HEK293T (cell line): ENCODE data around the gene GTPBP1.

Experiments used
- CTCF ChIA-PET: fragments of 350-600 bp; formaldehyde crosslinking; extraction: SDS; loops from one replicate; lab custom pipeline; 2021; ENCODE audit warnings: antibody characterized with exemption, inconsistent platforms; lab: Yijun Ruan, JAX
- POLR2A ChIA-PET: fragments of 350-600 bp; formaldehyde crosslinking; extraction: SDS; loops from one replicate; lab custom pipeline; 2020; ENCODE audit warnings: antibody characterized with exemption, inconsistent platforms; lab: Yijun Ruan, JAX
- DNase-seq: peaks from one replicate; pipeline ENCODE4 v3.0.0; 2012; ENCODE audit warnings: mixed read lengths; ENCODE audit errors: extremely low spot score
- ARNT ChIP-seq: fragments of 450-650 bp; IDR thresholded peaks from 2 replicates; pipeline ENCODE4 v1.6.1; 2017; ENCODE audit warnings: mild to moderate bottlenecking
- BHLHE40 ChIP-seq: fragments of 450-650 bp; IDR thresholded peaks from 2 replicates; pipeline ENCODE4 v1.6.1; 2016; ENCODE audit warnings: mild to moderate bottlenecking, moderate library complexity, borderline replicate concordance
- CTBP1 ChIP-seq: fragments of 450-650 bp; IDR thresholded peaks from 2 replicates; pipeline ENCODE4 v1.6.1; 2016; ENCODE audit warnings: borderline replicate concordance
- ELF4 ChIP-seq: fragments of 450-650 bp; IDR thresholded peaks from 2 replicates; pipeline ENCODE4 v1.6.1; 2017; ENCODE audit warnings: antibody characterized with exemption
- FOXA1 ChIP-seq: fragments of 450-650 bp; IDR thresholded peaks from 2 replicates; pipeline ENCODE4 v1.6.1; 2016; ENCODE audit warnings: mild to moderate bottlenecking
- FOXK2 ChIP-seq: fragments of 450-650 bp; IDR thresholded peaks from 2 replicates; pipeline ENCODE4 v1.6.1; 2016; ENCODE audit warnings: mild to moderate bottlenecking
- FOXM1 ChIP-seq: fragments of 450-650 bp; IDR thresholded peaks from 2 replicates; pipeline ENCODE4 v1.6.1; 2017; ENCODE audit warnings: mild to moderate bottlenecking, borderline replicate concordance
- HDGF ChIP-seq: fragments of 450-650 bp; IDR thresholded peaks from 2 replicates; pipeline ENCODE4 v1.6.1; 2017; ENCODE audit warnings: antibody characterized with exemption, borderline replicate concordance
- L3MBTL2 ChIP-seq: fragments of 450-650 bp; conservative IDR thresholded peaks from 2 replicates; pipeline ENCODE4 v1.6.1; 2016; ENCODE audit warnings: mild to moderate bottlenecking
- LEF1 ChIP-seq: fragments of 450-650 bp; IDR thresholded peaks from 2 replicates; pipeline ENCODE4 v1.6.1; 2017; ENCODE audit warnings: mild to moderate bottlenecking, borderline replicate concordance
- NFRKB ChIP-seq: fragments of 450-650 bp; IDR thresholded peaks from 2 replicates; pipeline ENCODE4 v1.6.1; 2016; ENCODE audit warnings: mild to moderate bottlenecking, moderate library complexity
- SP1 ChIP-seq: fragments of 450-650 bp; IDR thresholded peaks from 2 replicates; pipeline ENCODE4 v1.6.1; 2017
- SUZ12 ChIP-seq: fragments of 450-650 bp; IDR thresholded peaks from 2 replicates; pipeline ENCODE4 v1.6.1; 2016; ENCODE audit warnings: mild to moderate bottlenecking
- TARDBP ChIP-seq: fragments of 450-650 bp; IDR thresholded peaks from 2 replicates; pipeline ENCODE4 v1.6.1; 2016
- ZNF384 ChIP-seq: fragments of 450-650 bp; IDR thresholded peaks from 2 replicates; pipeline ENCODE4 v1.6.1; 2016
- TF ChIP-seq, protein P1 (sequence below): fragments of 450-650 bp; IDR thresholded peaks from 2 replicates; pipeline ENCODE4 v1.6.1; 2016

Gene GTPBP1

DNA sequence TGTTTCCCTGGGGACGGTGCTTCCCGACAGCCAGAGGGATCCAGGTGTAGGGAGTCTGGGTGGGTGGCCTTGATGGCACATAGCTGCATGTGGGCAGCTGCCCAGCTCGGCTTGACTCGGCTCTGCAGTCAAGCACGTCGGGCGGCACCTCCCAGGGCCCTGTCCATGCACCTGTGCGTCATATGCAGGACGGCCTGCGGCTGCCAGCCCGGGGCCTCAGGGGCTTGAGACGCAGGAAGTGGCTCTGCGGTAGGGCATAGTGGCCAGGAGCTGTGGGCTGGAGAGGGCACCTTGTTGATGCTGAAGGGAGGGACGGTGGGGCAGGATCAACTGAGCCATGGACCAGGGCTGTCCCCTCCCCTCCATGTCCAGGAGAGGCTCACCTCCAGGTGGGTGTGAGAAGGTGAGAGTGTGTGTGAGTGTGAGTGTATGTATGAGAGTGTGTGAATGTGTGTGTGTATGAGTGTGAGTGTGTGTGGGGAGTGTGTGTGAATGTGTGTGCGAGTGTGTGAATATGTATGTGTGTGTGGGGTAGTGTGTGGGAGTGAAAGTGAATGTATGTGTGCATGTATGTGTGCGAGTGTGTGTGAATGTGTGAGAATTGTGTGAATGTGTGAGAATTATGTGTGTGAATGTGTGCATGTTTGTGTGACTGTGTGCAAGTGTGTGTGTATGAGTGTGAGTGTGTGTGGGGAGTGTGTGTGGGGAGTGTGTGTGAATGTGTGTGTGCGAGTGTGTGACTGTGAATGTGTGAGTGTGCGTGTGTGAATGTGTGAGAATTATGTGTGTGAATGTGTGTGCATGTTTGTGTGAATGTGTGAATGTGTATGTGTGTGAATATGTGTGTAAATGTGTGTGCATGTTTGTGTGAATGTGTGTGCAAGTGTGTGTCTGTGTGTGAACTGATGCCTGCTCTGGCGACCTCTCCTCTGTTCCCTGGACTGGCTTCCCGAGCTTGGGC lies 55.7 kb downstream of the GTPBP1 start:
- no peak for DNase-seq
- TF ChIP-seq FOXM1 = no peak
- peak; percentile 91 for TF ChIP-seq TARDBP
- CTCF ChIA-PET = no interaction called here
- POLR2A ChIA-PET = no interaction called here

DNA sequence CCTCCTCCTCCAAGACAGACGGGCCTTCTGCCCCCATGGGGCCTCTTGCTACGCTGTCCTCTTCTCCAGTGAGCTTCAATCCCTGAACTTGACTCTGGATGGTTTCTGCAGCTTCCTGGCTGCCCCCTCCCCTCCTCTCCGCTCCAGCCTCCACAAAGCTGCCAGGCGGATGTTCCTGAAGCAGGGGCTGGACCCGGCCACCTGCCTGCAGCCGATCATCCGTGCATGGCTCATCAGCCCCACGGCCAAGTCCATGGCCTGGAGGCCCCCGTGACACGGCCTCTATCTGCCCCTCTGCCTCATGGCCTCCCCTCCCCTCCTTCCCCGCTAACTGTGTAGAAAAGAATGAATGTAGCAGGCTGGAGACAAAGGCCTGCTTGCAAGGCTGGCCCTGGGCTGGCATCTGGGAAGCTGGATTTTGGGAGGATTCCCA lies 56.8 kb downstream of the GTPBP1 start:
- ChIA-PET POLR2A (no interaction called here), CTCF (interaction anchor here (0.9 kb wide), 1 partner anchor 711 kb away, joined by 3 read pairs; no protein-coding TSS in a partner anchor)
- TF ChIP-seq L3MBTL2 = no peak
- TF ChIP-seq BHLHE40 = no peak
- no peak for TF ChIP-seq ELF4
- no peak for TF ChIP-seq FOXM1
- TF ChIP-seq FOXK2 = no peak
- TF ChIP-seq, protein P1, sequence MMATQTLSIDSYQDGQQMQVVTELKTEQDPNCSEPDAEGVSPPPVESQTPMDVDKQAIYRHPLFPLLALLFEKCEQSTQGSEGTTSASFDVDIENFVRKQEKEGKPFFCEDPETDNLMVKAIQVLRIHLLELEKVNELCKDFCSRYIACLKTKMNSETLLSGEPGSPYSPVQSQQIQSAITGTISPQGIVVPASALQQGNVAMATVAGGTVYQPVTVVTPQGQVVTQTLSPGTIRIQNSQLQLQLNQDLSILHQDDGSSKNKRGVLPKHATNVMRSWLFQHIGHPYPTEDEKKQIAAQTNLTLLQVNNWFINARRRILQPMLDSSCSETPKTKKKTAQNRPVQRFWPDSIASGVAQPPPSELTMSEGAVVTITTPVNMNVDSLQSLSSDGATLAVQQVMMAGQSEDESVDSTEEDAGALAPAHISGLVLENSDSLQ = no peak
- TF ChIP-seq TARDBP = no peak
- no peak for TF ChIP-seq LEF1
- TF ChIP-seq HDGF = no peak
- DNase-seq = no peak

DNA sequence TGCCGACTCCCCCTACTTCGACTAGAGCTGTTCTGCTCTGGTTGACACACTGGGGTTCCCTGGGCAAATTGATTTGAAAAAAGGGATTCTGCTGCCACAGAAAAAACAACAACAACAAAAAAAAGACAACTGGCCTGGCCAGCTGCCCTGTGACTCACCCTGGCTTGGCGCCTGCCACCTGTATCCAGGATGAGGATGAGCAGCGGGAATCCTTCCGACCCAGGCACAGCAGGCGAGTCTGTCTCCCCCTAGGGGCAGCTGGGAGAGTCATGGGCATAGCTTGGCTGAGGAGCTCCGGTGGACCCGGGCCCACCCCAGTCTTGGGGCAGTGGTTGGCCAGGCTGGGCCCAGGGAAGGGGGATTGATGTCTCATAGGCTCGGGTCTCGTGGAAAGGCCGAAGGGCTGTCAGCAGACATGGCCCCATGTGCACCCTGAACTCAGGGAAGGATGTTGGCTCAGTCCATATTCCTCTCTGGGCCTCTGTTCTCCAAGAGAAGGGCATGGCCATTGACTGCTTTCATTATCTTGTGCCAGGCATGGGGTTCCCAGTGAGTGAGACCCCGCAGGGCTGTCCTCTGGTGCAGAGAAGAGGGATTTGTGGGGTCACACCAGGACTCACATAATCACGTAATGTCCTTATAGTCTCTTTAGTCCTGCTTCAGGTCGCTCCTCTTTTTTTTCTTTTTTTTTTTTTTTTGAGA lies 60.5 kb downstream of the GTPBP1 start:
- CTCF ChIA-PET = interaction anchor here (0.5 to 4.0 kb wide), 11 partner anchors 8 to 348 kb away, joined by 3 to 43 read pairs (median 3); partner anchors contain the start of genes NPTXR and SUN2
- peak; percentile 81 for DNase-seq
- TF ChIP-seq ELF4 = no peak
- TF ChIP-seq TARDBP = no peak
- TF ChIP-seq L3MBTL2 = no peak
- TF ChIP-seq FOXA1 = no peak
- TF ChIP-seq, protein P1 = no peak
- TF ChIP-seq NFRKB = no peak
- POLR2A ChIA-PET = interaction anchor here (0.8 to 1.5 kb wide), 2 partner anchors 83 to 84 kb away, joined by 3 to 5 read pairs; partner anchors contain the start of gene TOMM22

DNA sequence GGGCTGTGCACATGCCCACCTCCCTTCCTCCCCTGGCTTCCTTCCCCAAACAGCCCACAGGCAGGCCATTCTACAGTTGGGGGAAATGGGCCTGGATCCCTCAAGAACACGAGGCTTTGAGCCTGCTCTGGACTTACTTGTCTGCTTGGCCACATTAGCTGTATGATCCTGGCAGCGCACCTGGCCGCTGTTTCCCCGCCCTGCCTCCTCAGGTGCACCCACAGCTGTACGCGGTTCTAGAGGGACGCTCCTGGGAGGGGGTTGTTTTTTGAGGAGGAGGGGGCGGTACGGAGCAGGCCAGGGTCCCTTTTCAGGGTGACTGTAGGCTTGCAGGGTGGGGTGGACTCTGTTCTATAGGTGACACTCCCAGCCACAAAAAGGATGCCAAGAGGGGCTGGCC lies 61.6 kb downstream of the GTPBP1 start:
- ChIA-PET POLR2A (interaction anchor here (0.7 to 2.2 kb wide), 4 partner anchors 11 to 103 kb away, joined by 3 to 7 read pairs (median 4); partner anchors contain the start of gene NPTXR), CTCF (interaction anchor here (1.7 to 4.0 kb wide), 4 partner anchors 9 to 236 kb away, joined by 4 to 43 read pairs (median 12); partner anchors contain the start of gene SUN2)

DNA sequence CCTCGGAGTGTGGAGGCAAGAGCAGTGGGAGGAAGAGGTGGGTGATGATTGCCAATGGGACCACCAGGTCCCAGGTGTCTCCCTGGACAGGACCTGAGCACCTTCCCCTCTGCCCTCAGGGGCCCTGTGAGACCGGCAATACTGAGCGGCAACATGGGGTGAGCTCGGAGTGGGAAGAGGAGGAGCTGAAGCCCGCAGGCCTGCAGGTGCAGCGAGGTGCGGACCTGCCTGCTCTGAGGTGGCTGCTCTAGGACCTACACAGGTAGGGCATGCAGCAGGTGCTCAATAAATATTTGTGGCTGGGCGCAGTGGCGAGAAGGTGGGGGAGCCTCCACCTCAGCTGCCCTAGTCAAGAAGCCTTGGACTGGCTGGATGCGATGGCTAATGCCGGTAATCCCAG lies 62.3 kb downstream of the GTPBP1 start:
- no peak for DNase-seq
- TF ChIP-seq, protein P1 = no peak
- TF ChIP-seq FOXM1 (no peak), TARDBP (no peak), L3MBTL2 (no peak), ELF4 (no peak), ARNT (no peak), NFRKB (no peak), FOXK2 (no peak), ZNF384 (no peak), FOXA1 (no peak), CTBP1 (no peak), SP1 (no peak), HDGF (no peak), SUZ12 (no peak), BHLHE40 (no peak), LEF1 (no peak)
- CTCF ChIA-PET = interaction anchor here (1.4 to 4.0 kb wide), 9 partner anchors 10 to 235 kb away, joined by 3 to 43 read pairs (median 9); partner anchors contain the start of gene SUN2
- POLR2A ChIA-PET = interaction anchor here (0.6 to 2.8 kb wide), 7 partner anchors 9 to 103 kb away, joined by 3 to 9 read pairs (median 5); partner anchors contain the start of genes DNAL4 and NPTXR

More for the DNA sequence above, 61.6 kb downstream of the GTPBP1 start:
- no peak for DNase-seq
- TF ChIP-seq FOXA1 (no peak), FOXK2 (no peak), FOXM1 (no peak), TARDBP (no peak), HDGF (no peak), NFRKB (no peak), BHLHE40 (no peak), ZNF384 (no peak)
- TF ChIP-seq, protein P1 = no peak
